Lower lobe of right lung (tissue), 2 donors: ENCODE results near the gene WDR37. TPM values are rescaled to one million over a fixed set of nuclear protein-coding genes. Genes with fewer than 3 reads are reported as not detected.

Source experiments
- ATAC-seq, 2 donors: fragments of 200-7000 bp; cut with Tn5 transposase; one replicate each; pipeline ENCODE4 v1.9.1; 2020 to 2022; ENCODE audit warnings: mild to moderate bottlenecking in 2 of 2, moderate library complexity in 2 of 2
- DNase-seq: peaks from one replicate; pipeline ENCODE4 v3.0.0-alpha.2; 2020
- H3K27ac ChIP-seq: fragments of 200-600 bp; one replicate; pipeline ENCODE4 v1.8.0; 2022
- H3K27me3 ChIP-seq: fragments of 200-600 bp; one replicate; pipeline ENCODE4 v1.8.0; 2022; ENCODE audit warnings: low read depth
- H3K36me3 ChIP-seq: fragments of 200-600 bp; one replicate; pipeline ENCODE4 v1.8.0; 2022; ENCODE audit warnings: mild to moderate bottlenecking
- H3K4me1 ChIP-seq: fragments of 200-600 bp; one replicate; pipeline ENCODE4 v1.8.0; 2022
- H3K4me3 ChIP-seq: fragments of 200-600 bp; one replicate; pipeline ENCODE4 v1.8.0; 2022; ENCODE audit warnings: mild to moderate bottlenecking
- H3K9me3 ChIP-seq: fragments of 200-600 bp; one replicate; pipeline ENCODE4 v1.8.0; 2022
- intact Hi-C: fragments of 100-400 bp; cut with DNase I; formaldehyde crosslinking; loops from one replicate; pipeline ENCODE4 v1.11.0; 2022
- total RNA-seq: library from RNA; stranded (reverse); fragmentation: NEBNext Ultra II Directional; extraction: Animal tissue kit (Norgen Biotek cat#: 25700); gene quantifications from one replicate; pipeline ENCODE4 v1.2.1, GENCODE V29; 2021
- TF ChIP-seq, protein P1 (sequence below): fragments of 200-600 bp; IDR thresholded peaks from one replicate; pipeline ENCODE4 v1.8.0; 2022; ENCODE audit warnings: antibody characterized with exemption, mild to moderate bottlenecking
- donor health status: DM: no; HTN: yes; CAD: no; lungs with severe emphysema.

Gene WDR37
- total RNA-seq, 1 donor from 2014 or later, result 22.0 TPM

DNA sequence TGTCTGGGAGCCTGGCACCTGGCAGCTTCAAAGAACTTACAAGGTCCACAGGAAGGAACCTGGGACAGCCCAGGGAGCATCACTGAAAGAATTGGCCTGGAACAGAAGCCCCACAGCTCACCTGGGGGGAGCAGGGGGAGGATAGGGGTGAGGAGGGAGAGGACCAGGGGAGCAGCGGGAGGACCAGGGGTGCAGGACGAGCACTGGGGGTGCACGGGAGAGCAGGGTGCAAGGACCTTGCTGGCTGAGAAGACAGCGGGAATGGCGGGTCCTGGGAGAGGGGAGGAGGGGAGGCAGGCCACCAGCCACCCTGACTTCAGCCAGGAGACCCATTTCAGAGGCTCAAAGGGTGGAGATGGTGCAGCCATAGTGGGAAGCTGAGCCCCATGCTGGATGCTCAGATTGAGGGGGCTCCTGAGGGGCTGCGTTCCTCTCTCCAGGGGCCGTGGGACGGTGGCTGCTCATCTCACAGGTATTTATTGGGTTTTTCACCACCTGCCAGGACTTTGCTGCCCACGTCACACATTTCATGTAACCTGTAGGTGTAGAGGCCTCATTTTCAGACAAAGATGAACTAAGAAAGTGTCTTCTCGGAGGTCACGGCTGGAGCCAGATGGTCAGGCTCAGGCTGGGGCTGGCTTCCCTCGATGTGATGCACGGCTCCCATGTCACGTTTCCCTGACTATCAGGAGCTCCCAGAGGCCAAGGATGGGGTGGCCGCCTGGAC, 110.1 kb downstream of the WDR37 start:
- TF ChIP-seq, protein P1, sequence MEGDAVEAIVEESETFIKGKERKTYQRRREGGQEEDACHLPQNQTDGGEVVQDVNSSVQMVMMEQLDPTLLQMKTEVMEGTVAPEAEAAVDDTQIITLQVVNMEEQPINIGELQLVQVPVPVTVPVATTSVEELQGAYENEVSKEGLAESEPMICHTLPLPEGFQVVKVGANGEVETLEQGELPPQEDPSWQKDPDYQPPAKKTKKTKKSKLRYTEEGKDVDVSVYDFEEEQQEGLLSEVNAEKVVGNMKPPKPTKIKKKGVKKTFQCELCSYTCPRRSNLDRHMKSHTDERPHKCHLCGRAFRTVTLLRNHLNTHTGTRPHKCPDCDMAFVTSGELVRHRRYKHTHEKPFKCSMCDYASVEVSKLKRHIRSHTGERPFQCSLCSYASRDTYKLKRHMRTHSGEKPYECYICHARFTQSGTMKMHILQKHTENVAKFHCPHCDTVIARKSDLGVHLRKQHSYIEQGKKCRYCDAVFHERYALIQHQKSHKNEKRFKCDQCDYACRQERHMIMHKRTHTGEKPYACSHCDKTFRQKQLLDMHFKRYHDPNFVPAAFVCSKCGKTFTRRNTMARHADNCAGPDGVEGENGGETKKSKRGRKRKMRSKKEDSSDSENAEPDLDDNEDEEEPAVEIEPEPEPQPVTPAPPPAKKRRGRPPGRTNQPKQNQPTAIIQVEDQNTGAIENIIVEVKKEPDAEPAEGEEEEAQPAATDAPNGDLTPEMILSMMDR, result no peak
- Histone ChIP-seq H3K9me3 (no peaks in the 10 kb centered on the region), H3K4me1 (no peaks in the 10 kb centered on the region), H3K27me3 (no peaks in the 10 kb centered on the region), H3K4me3 (no peak overlapping the region), H3K27ac (no peak overlapping the region), H3K36me3 (no peaks in the 10 kb centered on the region)
- no peak for DNase-seq
- intact Hi-C loops, result no loop called here
- ATAC-seq, result no peak

DNA sequence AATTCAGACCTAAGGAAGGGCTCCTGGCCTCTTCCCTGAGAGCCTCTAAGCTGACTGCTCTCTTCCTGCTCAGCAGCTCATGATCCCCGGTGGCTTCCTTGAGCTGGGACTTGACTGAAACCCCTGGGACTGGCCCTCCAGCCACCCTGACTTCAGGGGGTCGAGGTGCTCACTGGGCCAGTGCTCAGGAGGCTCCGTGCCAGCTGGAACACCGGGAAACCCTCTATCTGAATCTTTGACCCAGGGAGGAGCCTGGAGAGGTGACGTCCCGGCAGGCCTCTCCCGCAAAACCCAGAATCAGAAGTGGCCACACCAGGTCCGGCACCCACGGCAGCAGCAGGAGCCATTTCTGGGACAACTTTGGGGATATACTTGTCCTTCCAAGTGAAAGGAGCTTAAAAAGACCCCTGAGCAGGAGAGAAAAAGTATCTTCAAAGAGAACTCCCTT, 110.7 kb downstream of the WDR37 start:
- no peaks in the 10 kb centered on the region for H3K9me3 ChIP-seq
- ATAC-seq, result no peak
- H3K27me3 ChIP-seq, result no peaks in the 10 kb centered on the region
- no peak overlapping the region for H3K4me3 ChIP-seq
- TF ChIP-seq, protein P1, result no peak
- DNase-seq, result no peak
- no peaks in the 10 kb centered on the region for H3K36me3 ChIP-seq
- no peaks in the 10 kb centered on the region for H3K4me1 ChIP-seq
- intact Hi-C loops, result no loop called here
- no peak overlapping the region for H3K27ac ChIP-seq

DNA sequence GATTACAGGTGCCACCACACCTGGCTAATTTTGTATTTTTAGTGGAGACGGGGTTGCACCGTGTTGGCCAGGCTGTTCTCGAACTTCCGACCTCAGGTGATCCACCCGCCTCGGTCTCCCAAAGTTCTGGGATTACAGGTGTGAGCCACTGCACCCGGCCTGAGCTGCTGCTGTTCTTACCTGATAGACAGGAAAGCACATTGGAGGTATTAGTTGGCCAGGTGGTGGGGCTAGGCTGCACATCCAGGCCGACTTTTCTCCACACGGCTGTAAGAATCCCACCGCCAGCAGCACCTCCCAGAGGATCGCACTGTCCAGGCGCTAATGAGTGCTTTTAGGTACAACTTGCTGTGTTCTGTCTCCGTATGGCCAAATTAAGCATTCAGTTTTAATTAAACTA, 112.6 kb downstream of the WDR37 start:
- Histone ChIP-seq H3K27ac (no peak overlapping the region), H3K4me1 (no peaks in the 10 kb centered on the region), H3K4me3 (no peak overlapping the region), H3K36me3 (no peaks in the 10 kb centered on the region), H3K9me3 (no peaks in the 10 kb centered on the region), H3K27me3 (no peaks in the 10 kb centered on the region)
- DNase-seq (no peak), ATAC-seq (no peak)
- TF ChIP-seq, protein P1, result no peak
- intact Hi-C loops, result no loop called here

DNA sequence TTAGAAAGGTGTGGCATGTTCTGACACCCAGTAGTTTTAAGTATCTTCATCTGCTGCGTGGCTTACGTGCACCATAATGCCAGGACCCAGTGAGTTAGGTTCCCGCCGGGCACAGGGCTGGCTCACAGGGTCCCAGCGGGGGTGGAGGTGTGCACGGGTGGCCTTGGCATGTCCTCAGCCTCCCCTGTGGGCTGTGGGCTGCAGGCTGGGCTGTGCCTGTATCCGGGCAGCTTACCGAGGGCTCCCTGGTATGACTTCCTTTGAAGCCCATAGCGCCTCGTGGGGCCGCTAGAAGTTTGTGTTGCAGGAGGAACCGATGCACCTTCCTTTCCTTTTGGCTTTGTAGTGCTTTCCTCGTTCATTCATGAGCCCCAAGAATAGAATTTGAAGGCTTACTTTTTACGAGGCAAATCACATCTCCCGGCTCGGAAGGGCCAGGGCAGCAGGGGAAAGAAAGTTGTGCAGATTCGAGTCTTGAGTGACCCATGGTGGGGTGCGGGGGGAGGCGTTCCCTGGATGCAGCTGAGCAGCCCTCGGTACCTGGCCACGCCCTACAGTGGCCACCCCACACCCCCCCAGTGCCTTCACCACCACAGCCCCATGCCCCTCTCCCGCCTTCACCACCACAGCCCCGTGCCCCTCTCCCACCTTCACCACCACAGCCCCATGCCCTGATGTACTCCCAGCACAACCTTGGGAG, 113.2 kb downstream of the WDR37 start:
- DNase-seq (no peak), ATAC-seq (no peak)
- H3K4me3 ChIP-seq, result no peak overlapping the region
- no peaks in the 10 kb centered on the region for H3K9me3 ChIP-seq
- no peak overlapping the region for H3K27ac ChIP-seq
- TF ChIP-seq, protein P1, result no peak
- H3K4me1 ChIP-seq, result no peaks in the 10 kb centered on the region
- H3K36me3 ChIP-seq, result no peaks in the 10 kb centered on the region
- H3K27me3 ChIP-seq, result no peaks in the 10 kb centered on the region
- intact Hi-C loops, result no loop called here

DNA sequence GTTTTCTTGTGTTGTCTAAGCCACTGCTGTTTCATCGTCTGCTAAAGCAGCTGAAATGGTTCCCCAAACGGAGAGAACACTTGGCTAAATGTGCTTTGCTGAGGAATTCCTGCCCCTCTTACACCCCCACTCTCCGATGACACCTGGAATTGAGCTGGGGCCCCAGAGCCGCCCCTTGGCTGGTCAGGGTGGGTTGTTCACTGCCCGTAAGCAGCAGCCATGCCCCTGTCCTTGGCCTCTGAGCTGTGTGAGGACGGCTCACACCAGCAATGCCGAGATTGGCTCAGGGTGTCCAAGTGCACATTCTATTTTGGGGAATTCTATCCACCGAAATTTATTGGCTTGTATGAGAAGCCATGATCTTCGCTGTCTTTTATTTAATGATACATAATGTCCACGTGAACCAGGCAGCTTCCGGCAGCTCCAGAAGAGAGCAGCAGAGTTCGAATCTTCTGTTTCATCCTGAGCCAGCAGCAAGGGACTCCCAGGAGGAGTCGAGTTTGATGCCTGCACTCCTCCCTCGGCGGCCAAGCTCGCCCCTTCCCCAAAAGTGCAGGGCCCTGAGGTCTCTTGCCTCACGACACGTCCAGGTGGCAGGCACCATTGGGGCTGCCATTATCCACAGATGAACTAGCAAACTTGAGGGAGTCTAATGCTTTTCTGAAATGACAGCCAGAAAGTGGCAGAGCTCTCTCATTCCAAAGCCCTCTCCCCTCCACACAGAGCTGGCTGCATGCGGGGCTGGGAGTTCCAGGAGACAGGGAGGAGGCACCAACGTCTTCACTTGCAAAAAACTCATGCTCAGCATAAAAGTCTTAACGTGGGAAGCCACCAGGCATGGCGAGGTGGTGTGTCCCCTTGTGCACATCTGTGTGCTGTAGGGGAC, 114.0 kb downstream of the WDR37 start:
- intact Hi-C loops, result no loop called here
- Histone ChIP-seq H3K9me3 (no peaks in the 10 kb centered on the region), H3K4me3 (no peak overlapping the region), H3K36me3 (no peaks in the 10 kb centered on the region), H3K27me3 (no peaks in the 10 kb centered on the region), H3K4me1 (no peaks in the 10 kb centered on the region), H3K27ac (no peak overlapping the region)
- DNase-seq (no peak), ATAC-seq (no peak)
- TF ChIP-seq, protein P1, result no peak
